ENCODE data around the gene ATP8A1. TPM values are rescaled to one million over a fixed set of nuclear protein-coding genes. Genes with fewer than 3 reads are reported as not detected.

The ATP8A1 gene
- total RNA-seq, 2 experiments from 2014 or later, result 80.0 to 141 TPM

DNA sequence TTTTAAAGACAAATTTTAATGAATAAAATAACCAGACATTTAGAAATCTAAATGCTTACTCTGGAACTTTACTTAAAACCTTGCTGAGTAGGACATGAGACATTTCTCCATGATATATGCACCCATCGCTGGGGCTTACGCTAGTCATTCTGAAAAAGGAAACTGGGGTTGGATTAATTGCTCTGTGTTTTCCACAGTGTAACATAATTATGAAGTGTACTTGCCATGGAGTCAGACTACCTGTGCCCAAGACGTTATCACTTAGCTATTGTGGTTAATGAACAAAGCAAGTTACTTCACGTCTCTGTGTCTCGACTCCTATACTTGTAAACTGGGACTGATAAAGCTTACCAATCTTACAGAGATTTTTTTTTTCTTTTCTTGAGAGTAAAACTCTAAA, 211.9 kb downstream of the ATP8A1 start:
- H4K20me1 ChIP-seq (ENCODE audit: insufficient read depth, low read length), result no peaks in the 10 kb centered on the region
- BruUV-seq (replicated peaks), result no TSS peak
- H3K4me2 ChIP-seq (ENCODE audit: low read length), result no peak overlapping the region
- no peaks in the 10 kb centered on the region for H3K9me2 ChIP-seq (ENCODE audit: insufficient read depth, low read length)
- TF ChIP-seq EZH2phosphoT487 (IDR thresholded peaks at IDR 0.05; ENCODE audit: borderline replicate concordance, low read depth, low read length) (no peak), CTCF (conservative IDR thresholded peaks at IDR 0.05; ENCODE audit: low read length) (no peak)
- intact Hi-C loops (cut with micrococcal nuclease; ENCODE audit: unreplicated experiment), result no loop called here
- no peak for DNase-seq (ENCODE audit: low spot score)
- no peak overlapping the region for H2AFZ ChIP-seq (ENCODE audit: low read length)
- H3K4me1 ChIP-seq (ENCODE audit: insufficient read depth, low read length, poor library complexity, severe bottlenecking), result no peaks in the 10 kb centered on the region
- H3K9me3 ChIP-seq (ENCODE audit: low read length), result no peaks in the 10 kb centered on the region
- H3K79me2 ChIP-seq (ENCODE audit: insufficient read depth, low read depth, low read length), result no peaks in the 10 kb centered on the region
- ChIA-PET CTCF (ENCODE audit: unreplicated experiment) (no interaction called here), POLR2A (no interaction called here)
- H3K4me3 ChIP-seq (ENCODE audit: low read depth, low read length, poor library complexity, severe bottlenecking), result no peak overlapping the region
- H3K36me3 ChIP-seq (ENCODE audit: insufficient read depth, low read length), result peaks cover 80% of the 10 kb centered on the region
- H3K27ac ChIP-seq (ENCODE audit: low read depth, low read length, poor library complexity, severe bottlenecking), result no peak overlapping the region

DNA sequence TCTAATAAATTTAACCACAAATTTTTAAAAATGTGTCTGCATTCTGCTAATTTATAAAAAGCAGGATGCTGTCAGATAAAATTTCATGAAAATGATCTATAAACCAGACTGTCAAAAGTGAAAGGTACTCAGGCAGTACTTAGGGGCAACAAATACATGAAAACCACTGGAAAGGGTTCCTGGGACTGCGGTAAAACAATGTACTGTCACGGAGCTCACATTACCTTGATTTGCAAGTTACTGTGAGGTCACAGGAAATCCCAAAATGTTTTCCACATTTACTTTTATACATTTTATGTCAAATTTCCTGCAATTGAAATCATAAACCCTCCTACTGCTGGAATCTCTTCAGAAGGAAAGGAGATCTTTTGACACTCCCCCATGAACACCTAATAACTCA, 214.3 kb downstream of the ATP8A1 start:
- POLR2A ChIA-PET, result no interaction called here
- Histone ChIP-seq H3K36me3 (ENCODE audit: insufficient read depth, low read length) (peaks cover 91% of the 10 kb centered on the region), H2AFZ (ENCODE audit: low read length) (no peak overlapping the region), H3K9me3 (ENCODE audit: low read length) (no peaks in the 10 kb centered on the region), H3K4me1 (ENCODE audit: insufficient read depth, low read length, poor library complexity, severe bottlenecking) (no peaks in the 10 kb centered on the region), H3K9me2 (ENCODE audit: insufficient read depth, low read length) (no peaks in the 10 kb centered on the region), H3K27ac (ENCODE audit: low read depth, low read length, poor library complexity, severe bottlenecking) (no peak overlapping the region), H3K4me3 (ENCODE audit: low read depth, low read length, poor library complexity, severe bottlenecking) (no peak overlapping the region), H3K4me2 (ENCODE audit: low read length) (no peak overlapping the region), H3K79me2 (ENCODE audit: insufficient read depth, low read depth, low read length) (no peaks in the 10 kb centered on the region), H4K20me1 (ENCODE audit: insufficient read depth, low read length) (no peaks in the 10 kb centered on the region)
- CTCF ChIA-PET (ENCODE audit: unreplicated experiment), result no interaction called here
- intact Hi-C loops (cut with micrococcal nuclease; ENCODE audit: unreplicated experiment), result no loop called here
- no TSS peak for BruUV-seq (replicated peaks)
- no peak for TF ChIP-seq CTCF (conservative IDR thresholded peaks at IDR 0.05; ENCODE audit: low read length)
- no peak for TF ChIP-seq EZH2phosphoT487 (IDR thresholded peaks at IDR 0.05; ENCODE audit: borderline replicate concordance, low read depth, low read length)
- no peak for DNase-seq (ENCODE audit: low spot score)

GRCh38 chr4:42440083-42440482, 216.8 kb downstream of the ATP8A1 start:
- no peak for TF ChIP-seq EZH2phosphoT487 (IDR thresholded peaks at IDR 0.05; ENCODE audit: borderline replicate concordance, low read depth, low read length)
- Histone ChIP-seq H3K79me2 (ENCODE audit: insufficient read depth, low read depth, low read length) (no peaks in the 10 kb centered on the region), H3K27ac (ENCODE audit: low read depth, low read length, poor library complexity, severe bottlenecking) (no peak overlapping the region), H4K20me1 (ENCODE audit: insufficient read depth, low read length) (no peaks in the 10 kb centered on the region), H2AFZ (ENCODE audit: low read length) (no peak overlapping the region), H3K36me3 (ENCODE audit: insufficient read depth, low read length) (peaks cover 95% of the 10 kb centered on the region), H3K9me3 (ENCODE audit: low read length) (no peaks in the 10 kb centered on the region), H3K4me2 (ENCODE audit: low read length) (no peak overlapping the region), H3K9me2 (ENCODE audit: insufficient read depth, low read length) (no peaks in the 10 kb centered on the region), H3K4me3 (ENCODE audit: low read depth, low read length, poor library complexity, severe bottlenecking) (no peak overlapping the region), H3K4me1 (ENCODE audit: insufficient read depth, low read length, poor library complexity, severe bottlenecking) (no peaks in the 10 kb centered on the region)
- CTCF ChIA-PET (ENCODE audit: unreplicated experiment), result no interaction called here
- BruUV-seq (replicated peaks), result no TSS peak
- POLR2A ChIA-PET, result interaction anchor here (0.6 to 1.0 kb wide), 3 partner anchors 71 to 1021 kb away, joined by 3 to 9 read pairs (median 4); no protein-coding TSS in a partner anchor
- intact Hi-C loops (cut with micrococcal nuclease; ENCODE audit: unreplicated experiment), result no loop called here
- DNase-seq (ENCODE audit: low spot score), result no peak
